GM12878 (cell line): ENCODE data around the gene CDKN3. TPM values are rescaled to one million over a fixed set of nuclear protein-coding genes. Genes with fewer than 3 reads are reported as not detected.

Experiments used
- ATAC-seq: fragments of 200-7000 bp; cut with Tn5 transposase; 3 replicates; pipeline ENCODE4 v1.9.1; 2020; ENCODE audit warnings: mild to moderate bottlenecking, moderate library complexity
- BruUV-seq: library from RNA; stranded (reverse); fragments of 400-500 nt; replicated peaks from 2 replicates; lab custom pipeline; 2021; lab: Mats Ljungman, UMichigan
- CTCF ChIA-PET: fragments of 300-600 bp; sonication (Branson Sonifier 250); formaldehyde crosslinking; extraction: SDS; loops from one replicate; lab custom pipeline; 2021; ENCODE audit warnings: inconsistent platforms; lab: Yijun Ruan, JAX
- POLR2A ChIA-PET: fragments of 350-600 bp; formaldehyde crosslinking; extraction: SDS; loops from one replicate; lab custom pipeline; 2021; ENCODE audit warnings: inconsistent platforms; lab: Charles Lee
- RAD21 ChIA-PET: fragments of 300-600 bp; sonication (Branson Sonifier 250); formaldehyde crosslinking; loops from one replicate; lab custom pipeline; 2023; ENCODE audit warnings: antibody characterized with exemption; ENCODE audit not compliant: unreplicated experiment; lab: Charles Lee
- SMC1A ChIA-PET: fragments of 300-600 bp; sonication (Branson Sonifier 250); formaldehyde crosslinking; loops from one replicate; lab custom pipeline; 2023; ENCODE audit not compliant: unreplicated experiment, uncharacterized antibody; lab: Charles Lee
- DNase-seq: peaks from one replicate; pipeline ENCODE4 v3.0.0-alpha.2; 2011; ENCODE audit warnings: low read depth, low spot score
- FAIRE-seq: peaks from 3 replicates; lab custom pipeline; 2011; peaks lifted over from hg19 to GRCh38; lab: Jason Lieb, UNC
- H2AFZ ChIP-seq: 2 replicates; pipeline ENCODE4 v1.6.0; 2011; ENCODE audit warnings: low read depth, low read length, control low read depth; ENCODE audit not compliant: control insufficient read depth
- H3K27ac ChIP-seq: 2 replicates; pipeline ENCODE4 v1.5.1; 2011; ENCODE audit warnings: control low read depth; ENCODE audit not compliant: control insufficient read depth, insufficient read depth
- H3K27me3 ChIP-seq, 2 experiments: replicated peaks in 1 of 2; 2 replicates each; pipeline versions ENCODE4 v1.6.0 to v1.6.1; 2011; ENCODE audit warnings: low read length in 1 of 2; ENCODE audit not compliant: control insufficient read depth in 2 of 2, insufficient read depth in 2 of 2
- H3K36me3 ChIP-seq, 2 experiments: 2 replicates each; pipeline ENCODE4 v1.5.1; 2011; ENCODE audit warnings: low read length in 1 of 2; ENCODE audit not compliant: control insufficient read depth in 2 of 2, insufficient read depth in 2 of 2
- H3K4me1 ChIP-seq: 2 replicates; pipeline ENCODE4 v1.6.1; 2011; ENCODE audit warnings: mild to moderate bottlenecking, low read length, moderate library complexity, mixed read lengths; ENCODE audit not compliant: control insufficient read depth, insufficient read depth
- H3K4me2 ChIP-seq: 2 replicates; pipeline ENCODE4 v1.6.0; 2011; ENCODE audit warnings: control low read depth; ENCODE audit not compliant: control insufficient read depth, insufficient read depth
- H3K4me3 ChIP-seq: fragments of 200-600 bp; sonication (generic); 2 replicates; pipeline ENCODE4 v1.5.1; 2016
- H3K79me2 ChIP-seq: 2 replicates; pipeline ENCODE4 v1.6.0; 2011; ENCODE audit warnings: low read length; ENCODE audit not compliant: control insufficient read depth, insufficient read depth
- H3K9ac ChIP-seq: 2 replicates; pipeline ENCODE4 v1.8.0; 2011; ENCODE audit warnings: low read length, control low read depth, mixed read lengths; ENCODE audit not compliant: control insufficient read depth, insufficient read depth
- H3K9me3 ChIP-seq: replicated peaks from 3 replicates; pipeline ENCODE4 v1.5.1; 2011; ENCODE audit warnings: mild to moderate bottlenecking, low read length; ENCODE audit not compliant: control insufficient read depth, insufficient read depth
- H4K20me1 ChIP-seq: 2 replicates; pipeline ENCODE4 v1.6.0; 2011; ENCODE audit not compliant: control insufficient read depth, insufficient read depth
- CTCF ChIP-seq, 3 experiments: IDR thresholded peaks in 2 of 3; conservative IDR thresholded peaks in 1 of 3; 2 replicates each; pipeline ENCODE4 v1.5.1; 2011; ENCODE audit warnings: low read depth in 3 of 3, low read length in 3 of 3, mild to moderate bottlenecking in 3 of 3, control low read depth in 2 of 3, moderate library complexity in 2 of 3, inconsistent platforms in 1 of 3, mixed read lengths in 1 of 3; ENCODE audit not compliant: control insufficient read depth in 2 of 3, insufficient read depth in 1 of 3; ENCODE audit errors: extremely low read depth in 1 of 3
- RAD21 ChIP-seq: IDR thresholded peaks from 2 replicates; pipeline ENCODE4 v1.6.1; 2011; ENCODE audit warnings: mild to moderate bottlenecking, low read depth, low read length, moderate library complexity; ENCODE audit not compliant: insufficient read depth
- SMC3 ChIP-seq: IDR thresholded peaks from 2 replicates; pipeline ENCODE4 v1.6.1; 2011; ENCODE audit warnings: low read length, improper control_type of control experiment, borderline replicate concordance
- WGBS: methylation state at CpG from one replicate; pipeline ENCODE4 v1.1.6; 2016; ENCODE audit warnings: low lambda C conversion rate; ENCODE audit not compliant: insufficient replicate concordance, insufficient coverage; ENCODE audit errors: missing lambda C conversion rate; 5-methylcytosine and 5-hydroxymethylcytosine counted together
- in situ Hi-C: fragments of 300-500 bp; cut with MboI; formaldehyde crosslinking; loops from 9 replicates; pipeline ENCODE4 v1.14.3; 2018; ENCODE audit warnings: mixed read lengths
- intact Hi-C: fragments of 100-400 bp; cut with micrococcal nuclease; formaldehyde crosslinking; loops from one replicate; pipeline ENCODE4 v1.14.2; 2022; ENCODE audit not compliant: unreplicated experiment
- polyA plus RNA-seq, 11 experiments: library from polyadenylated mRNA; depleted of rRNA in 4 of 11; unstranded in 6 of 11; stranded (reverse) in 5 of 11; fragments of >200 nt; fragmentation: Nextera tagmentation in 4 of 11; fragmentation: Illumina TruSeq in 1 of 11; extraction: Ambion mirVana in 4 of 11; extraction: Trizol in 1 of 11; gene quantifications; 1 replicate in 1 of 11; 2 replicates in 10 of 11; pipeline versions ENCODE4 v1.2.1 to v1.2.3, GENCODE V29; 2011 to 2016; ENCODE audit warnings: inconsistent platforms in 2 of 11, missing spikeins in 2 of 11, low read depth in 1 of 11
- total RNA-seq, 4 experiments: library from RNA; depleted of rRNA in 3 of 4; stranded (reverse); fragments of >200 nt in 3 of 4; fragmentation: Illumina TruSeq in 1 of 4; extraction: Trizol in 1 of 4; gene quantifications; 2 replicates each; pipeline versions ENCODE4 v1.2.1 to v1.2.3, GENCODE V29; 2013 to 2021
- TF ChIP-seq, protein P1 (sequence below): fragments of 450-650 bp; IDR thresholded peaks from 2 replicates; pipeline ENCODE4 v1.6.1; 2018; ENCODE audit warnings: borderline replicate concordance, mild to moderate bottlenecking; ENCODE audit not compliant: partially characterized antibody

Gene CDKN3
- total and polyA plus RNA-seq, 10 of the 15 experiments (the other 5 are each of a cell fraction or from before 2014, with no cell fraction given) = 54.9 to 197 (median 111) TPM

DNA sequence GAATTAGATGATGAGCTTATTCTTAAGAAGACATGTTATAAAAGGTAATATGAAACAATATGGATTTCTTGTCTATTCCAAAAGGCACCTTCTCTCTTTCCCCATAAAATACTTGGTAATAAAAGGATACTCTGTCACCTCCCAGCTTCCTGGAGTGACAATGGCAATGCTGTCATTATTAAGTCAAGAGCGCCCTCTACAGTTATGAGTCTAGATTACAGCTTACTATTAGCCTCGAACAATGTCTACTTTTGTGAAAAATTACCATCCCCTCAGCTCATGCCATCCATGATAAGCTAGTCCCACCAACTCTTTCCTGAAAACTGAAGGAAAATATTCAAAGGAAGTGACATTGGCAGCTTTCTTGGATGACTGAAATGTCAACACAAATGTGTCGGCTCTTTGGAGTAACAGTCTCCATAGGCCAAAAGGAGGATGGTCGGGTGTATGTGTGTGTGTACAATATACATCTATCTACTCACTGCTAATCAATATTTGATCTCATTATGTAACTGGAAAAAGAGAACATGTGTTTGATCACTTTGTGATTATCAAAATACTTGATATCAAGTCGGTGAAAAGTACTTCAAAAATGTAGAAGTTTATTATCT lies 48.7 kb upstream of the CDKN3 start:
- Histone ChIP-seq H3K27me3 (no peaks in the 10 kb centered on the region), H3K4me1 (no peaks in the 10 kb centered on the region), H3K79me2 (no peaks in the 10 kb centered on the region), H3K9ac (no peak overlapping the region), H4K20me1 (no peaks in the 10 kb centered on the region), H2AFZ (no peak overlapping the region), H3K4me3 (no peak overlapping the region), H3K27ac (no peak overlapping the region), H3K36me3 (no peaks in the 10 kb centered on the region), H3K9me3 (no peaks in the 10 kb centered on the region), H3K4me2 (no peak overlapping the region)
- FAIRE-seq (peak; percentile 98), ATAC-seq (peak; percentile 78), DNase-seq (no peak)
- 29% methylated on average over 5 of the region's 5 CpGs for WGBS
- BruUV-seq = no TSS peak
- CTCF ChIA-PET = interaction anchor here (0.8 to 4.4 kb wide), 50 partner anchors 8 to 1192 kb away, joined by 3 to 51 read pairs (median 4); no protein-coding TSS in a partner anchor
- in situ Hi-C loops = loop anchor here (25.0 kb wide), 1 partner anchor 811 kb away; no protein-coding TSS in a partner anchor
- intact Hi-C loops = loop anchor here (1.0 to 5.0 kb wide), 3 partner anchors 811 to 1053 kb away; no protein-coding TSS in a partner anchor
- POLR2A ChIA-PET = no interaction called here
- SMC1A ChIA-PET = interaction anchor here (0.6 to 2.5 kb wide), 21 partner anchors 9 to 1052 kb away, joined by 3 to 11 read pairs (median 3); no protein-coding TSS in a partner anchor
- RAD21 ChIA-PET = interaction anchor here (0.6 to 2.0 kb wide), 18 partner anchors 9 to 1053 kb away, joined by 3 to 16 read pairs (median 4); no protein-coding TSS in a partner anchor
- TF ChIP-seq, protein P1, sequence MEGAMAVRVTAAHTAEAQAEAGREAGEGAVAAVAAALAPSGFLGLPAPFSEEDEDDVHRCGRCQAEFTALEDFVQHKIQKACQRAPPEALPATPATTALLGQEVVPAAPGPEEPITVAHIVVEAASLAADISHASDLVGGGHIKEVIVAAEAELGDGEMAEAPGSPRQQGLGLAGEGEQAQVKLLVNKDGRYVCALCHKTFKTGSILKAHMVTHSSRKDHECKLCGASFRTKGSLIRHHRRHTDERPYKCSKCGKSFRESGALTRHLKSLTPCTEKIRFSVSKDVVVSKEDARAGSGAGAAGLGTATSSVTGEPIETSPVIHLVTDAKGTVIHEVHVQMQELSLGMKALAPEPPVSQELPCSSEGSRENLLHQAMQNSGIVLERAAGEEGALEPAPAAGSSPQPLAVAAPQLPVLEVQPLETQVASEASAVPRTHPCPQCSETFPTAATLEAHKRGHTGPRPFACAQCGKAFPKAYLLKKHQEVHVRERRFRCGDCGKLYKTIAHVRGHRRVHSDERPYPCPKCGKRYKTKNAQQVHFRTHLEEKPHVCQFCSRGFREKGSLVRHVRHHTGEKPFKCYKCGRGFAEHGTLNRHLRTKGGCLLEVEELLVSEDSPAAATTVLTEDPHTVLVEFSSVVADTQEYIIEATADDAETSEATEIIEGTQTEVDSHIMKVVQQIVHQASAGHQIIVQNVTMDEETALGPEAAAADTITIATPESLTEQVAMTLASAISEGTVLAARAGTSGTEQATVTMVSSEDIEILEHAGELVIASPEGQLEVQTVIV = no peak
- TF ChIP-seq CTCF (IDR thresholded peaks at IDR 0.05 in 2 of 3, conservative IDR thresholded peaks at IDR 0.05 in 1 of 3; ENCODE audit: control insufficient read depth in 2 of 3, extremely low read depth in 1 of 3, insufficient read depth in 1 of 3, low read depth in 3 of 3, low read length in 3 of 3) (peak; percentile 60 to 79 (median 70)), SMC3 (peak; percentile 54), RAD21 (peak; percentile 87)
- TF ChIP-seq, all 136 proteins: peak for 3
